Muscle layer of duodenum (tissue), 2 donors: ENCODE results near the gene HRG.
"Not testable (repeated sequence)": the region's sequence is repeated elsewhere in the genome, so short reads cannot be mapped to it uniquely, and the experiment has no call there.

ENCODE experiments used
- H3K27ac ChIP-seq: one replicate; pipeline ENCODE4 v1.7.0; 2013; ENCODE audit warnings: mild to moderate bottlenecking, low read length
- H3K27me3 ChIP-seq: one replicate; pipeline ENCODE4 v1.7.0; 2013; ENCODE audit warnings: low read depth, mild to moderate bottlenecking, control low read depth, low read length
- H3K36me3 ChIP-seq, 2 donors: one replicate each; pipeline ENCODE4 v1.7.0; 2013; ENCODE audit warnings: low read length in 2 of 2, control low read depth in 1 of 2, mild to moderate bottlenecking in 1 of 2; ENCODE audit not compliant: insufficient read depth in 2 of 2, control insufficient read depth in 1 of 2
- H3K4me1 ChIP-seq, 2 donors: one replicate each; pipeline ENCODE4 v1.7.0; 2013; ENCODE audit warnings: low read length in 2 of 2, mild to moderate bottlenecking in 2 of 2, control low read depth in 1 of 2, moderate library complexity in 1 of 2; ENCODE audit not compliant: insufficient read depth in 2 of 2, control insufficient read depth in 1 of 2
- H3K4me3 ChIP-seq, 2 donors: one replicate each; pipeline ENCODE4 v1.7.0; 2013; ENCODE audit warnings: low read length in 2 of 2, low read depth in 1 of 2, mild to moderate bottlenecking in 1 of 2
- H3K9me3 ChIP-seq, 2 donors: one replicate each; pipeline ENCODE4 v1.7.0; 2013; ENCODE audit warnings: low read length in 2 of 2, control low read depth in 1 of 2, mild to moderate bottlenecking in 1 of 2; ENCODE audit not compliant: control insufficient read depth in 1 of 2
- donor health status: healthy.

The HRG gene

GRCh38 chr3:186686475-186686874 lies 20.7 kb downstream of the HRG start:
- H3K36me3 ChIP-seq, H3K4me3 ChIP-seq, H3K27me3 ChIP-seq, H3K9me3 ChIP-seq, H3K4me1 ChIP-seq, H3K27ac ChIP-seq: not testable (repeated sequence)

GRCh38 chr3:186687120-186687651 lies 21.4 kb downstream of the HRG start:
- Histone ChIP-seq H3K9me3 (no peaks in the 10 kb centered on the region), H3K4me3 (no peak overlapping the region), H3K27me3 (peaks cover 7% of the 10 kb centered on the region), H3K27ac (no peak overlapping the region), H3K4me1 (no peaks in the 10 kb centered on the region), H3K36me3 (no peaks in the 10 kb centered on the region)

- not testable (repeated sequence) for H3K9me3 ChIP-seq, H3K27ac ChIP-seq, H3K27me3 ChIP-seq, H3K4me1 ChIP-seq, H3K36me3 ChIP-seq, H3K4me3 ChIP-seq
Observed at GRCh38 chr3:186690304-186690703, 24.5 kb downstream of the HRG start.

GRCh38 chr3:186691676-186692075 lies 25.9 kb downstream of the HRG start:
- H3K4me3 ChIP-seq = no peak overlapping the region
- H3K36me3 ChIP-seq = no peaks in the 10 kb centered on the region
- peaks cover 7% of the 10 kb centered on the region for H3K27me3 ChIP-seq
- H3K27ac ChIP-seq = no peak overlapping the region
- H3K4me1 ChIP-seq = no peaks in the 10 kb centered on the region
- H3K9me3 ChIP-seq = no peaks in the 10 kb centered on the region

DNA sequence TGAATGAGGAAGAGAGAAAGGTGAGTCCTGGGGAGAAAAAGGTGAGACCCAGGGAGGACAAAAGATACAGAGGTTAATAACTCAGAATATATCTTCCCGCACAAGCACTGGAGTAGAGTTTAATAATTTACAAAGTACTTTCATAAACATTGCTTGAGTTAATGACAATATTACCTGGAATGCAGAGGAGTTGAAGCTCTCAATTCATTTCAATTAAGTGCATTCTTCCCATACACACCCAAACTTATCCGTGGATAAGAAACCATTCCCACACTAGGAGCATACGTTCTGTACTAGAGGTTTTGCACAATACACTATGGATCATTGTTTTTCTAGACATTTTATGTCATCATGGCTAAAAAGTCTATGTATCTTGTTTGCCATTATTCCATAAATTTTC lies 28.0 kb downstream of the HRG start:
- H3K4me3 ChIP-seq = no peak overlapping the region
- H3K9me3 ChIP-seq = no peaks in the 10 kb centered on the region
- H3K27ac ChIP-seq = no peak overlapping the region
- H3K27me3 ChIP-seq = peaks cover 4% of the 10 kb centered on the region
- no peaks in the 10 kb centered on the region for H3K36me3 ChIP-seq
- H3K4me1 ChIP-seq = no peaks in the 10 kb centered on the region

GRCh38 chr3:186694288-186695032 lies 28.6 kb downstream of the HRG start:
- H3K4me1 ChIP-seq = no peaks in the 10 kb centered on the region
- peaks cover 4% of the 10 kb centered on the region for H3K27me3 ChIP-seq
- no peaks in the 10 kb centered on the region for H3K36me3 ChIP-seq
- H3K27ac ChIP-seq = no peak overlapping the region
- no peak overlapping the region for H3K4me3 ChIP-seq
- H3K9me3 ChIP-seq = no peaks in the 10 kb centered on the region

DNA sequence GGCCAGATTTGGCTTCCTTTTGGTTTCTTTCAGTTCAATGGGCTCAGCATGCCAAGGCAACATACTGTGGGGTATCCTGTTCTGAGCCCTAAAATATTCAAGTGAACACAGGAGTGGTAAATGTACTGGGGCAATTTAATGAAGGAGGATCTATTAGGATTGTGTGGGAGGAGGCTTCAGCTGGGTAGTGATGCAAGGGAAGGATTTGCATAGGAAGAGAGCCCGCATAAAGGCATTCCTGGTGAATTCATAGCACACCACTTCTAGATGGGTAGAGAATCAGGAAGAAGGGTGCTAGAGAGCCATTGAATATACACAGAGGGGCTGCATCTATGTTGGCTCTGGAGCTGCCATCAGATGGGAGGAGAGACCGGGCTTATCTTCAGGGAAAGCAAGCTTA lies 30.7 kb downstream of the HRG start:
- Histone ChIP-seq H3K9me3 (no peaks in the 10 kb centered on the region), H3K27ac (no peak overlapping the region), H3K27me3 (peaks cover under 1% of the 10 kb centered on the region), H3K36me3 (no peaks in the 10 kb centered on the region), H3K4me3 (no peak overlapping the region), H3K4me1 (no peaks in the 10 kb centered on the region)

- Histone ChIP-seq H3K27ac (no peak overlapping the region), H3K4me3 (no peak overlapping the region), H3K9me3 (no peaks in the 10 kb centered on the region), H3K4me1 (no peaks in the 10 kb centered on the region), H3K36me3 (no peaks in the 10 kb centered on the region), H3K27me3 (no peaks in the 10 kb centered on the region)
Observed at GRCh38 chr3:186697510-186697909, 31.7 kb downstream of the HRG start.

- H3K9me3 ChIP-seq = no peaks in the 10 kb centered on the region
- no peaks in the 10 kb centered on the region for H3K36me3 ChIP-seq
- H3K27ac ChIP-seq = no peak overlapping the region
Observed at GRCh38 chr3:186700267-186700666, 34.5 kb downstream of the HRG start.

DNA sequence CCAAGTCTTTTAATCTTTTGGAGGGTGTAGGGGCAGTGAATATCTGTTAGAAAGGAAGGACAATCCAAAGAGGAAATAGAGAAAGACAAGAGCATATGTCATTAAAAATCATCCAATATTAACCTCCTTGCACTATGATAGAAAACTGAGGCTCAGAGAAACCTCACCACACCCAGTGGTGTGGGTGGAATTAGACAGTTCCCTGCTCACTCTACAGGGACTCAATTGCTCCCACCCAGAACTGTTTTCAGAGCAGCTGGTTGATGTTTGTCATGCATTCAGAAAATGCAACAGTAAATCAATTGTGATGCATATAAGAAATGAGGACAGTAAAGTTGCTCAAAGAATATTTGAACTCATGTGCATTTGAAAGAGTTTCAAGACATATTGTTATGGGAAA lies 36.6 kb downstream of the HRG start:
- not testable (repeated sequence) for H3K27ac ChIP-seq, H3K4me1 ChIP-seq, H3K27me3 ChIP-seq, H3K36me3 ChIP-seq, H3K4me3 ChIP-seq, H3K9me3 ChIP-seq

More at GRCh38 chr3:186700267-186700666, 34.5 kb downstream of the HRG start:
- Histone ChIP-seq H3K27me3 (no peaks in the 10 kb centered on the region), H3K4me3 (no peak overlapping the region), H3K4me1 (no peaks in the 10 kb centered on the region)

- H3K36me3 ChIP-seq = no peaks in the 10 kb centered on the region
- H3K27ac ChIP-seq = no peak overlapping the region
- H3K27me3 ChIP-seq = no peaks in the 10 kb centered on the region
- no peaks in the 10 kb centered on the region for H3K4me1 ChIP-seq
- H3K4me3 ChIP-seq = no peak overlapping the region
- no peaks in the 10 kb centered on the region for H3K9me3 ChIP-seq
Observed at GRCh38 chr3:186705882-186706780, 40.3 kb downstream of the HRG start.
